Superior temporal gyrus (tissue), 1 donor: Measurements from ENCODE around the gene NBEA.
"Not testable (repeated sequence)": the region's sequence is repeated elsewhere in the genome, so short reads cannot be mapped to it uniquely, and the experiment has no call there.

Source experiments
- DNase-seq: peaks from one replicate; pipeline ENCODE4 v3.0.0-alpha.2; 2016; ENCODE audit errors: extremely low spot score

Gene NBEA

DNA sequence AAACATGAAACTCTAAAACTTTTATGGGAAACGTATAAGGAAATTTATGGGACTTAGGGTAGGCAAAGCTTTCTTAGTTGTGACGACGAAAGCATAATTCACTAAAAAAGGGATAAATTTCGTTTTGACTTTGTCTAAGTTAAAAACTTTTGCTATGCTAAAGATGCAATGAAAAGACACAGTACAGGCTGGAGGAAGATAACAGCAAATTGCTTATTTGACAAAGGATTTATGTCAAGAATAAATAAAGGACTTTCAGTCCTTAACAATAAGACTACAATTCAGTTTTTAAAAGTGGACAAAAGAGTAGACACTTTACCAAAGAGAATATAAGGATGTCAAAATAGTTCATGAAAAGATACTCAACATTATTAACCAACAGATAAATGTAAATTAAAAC, 150.2 kb downstream of the NBEA start:
- no peak for DNase-seq

DNA sequence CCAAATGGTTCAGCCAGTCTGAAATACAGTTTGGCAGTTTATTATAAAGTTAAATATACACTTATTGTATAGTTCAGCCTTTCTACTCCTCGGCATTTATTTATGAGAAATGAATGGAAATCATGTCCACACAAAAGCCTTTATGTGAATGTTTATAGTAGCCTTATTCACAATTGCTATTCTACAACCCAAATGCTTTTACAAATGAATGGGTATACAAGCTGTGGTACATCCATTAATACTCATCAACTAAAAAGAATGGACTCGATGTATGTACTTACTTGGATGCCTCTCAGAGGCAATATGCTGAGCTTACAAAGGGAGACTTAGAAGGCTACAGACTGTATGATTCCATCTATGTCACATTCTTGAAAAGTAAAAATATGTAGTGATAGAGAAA, 150.7 kb downstream of the NBEA start:
- no peak for DNase-seq

DNA sequence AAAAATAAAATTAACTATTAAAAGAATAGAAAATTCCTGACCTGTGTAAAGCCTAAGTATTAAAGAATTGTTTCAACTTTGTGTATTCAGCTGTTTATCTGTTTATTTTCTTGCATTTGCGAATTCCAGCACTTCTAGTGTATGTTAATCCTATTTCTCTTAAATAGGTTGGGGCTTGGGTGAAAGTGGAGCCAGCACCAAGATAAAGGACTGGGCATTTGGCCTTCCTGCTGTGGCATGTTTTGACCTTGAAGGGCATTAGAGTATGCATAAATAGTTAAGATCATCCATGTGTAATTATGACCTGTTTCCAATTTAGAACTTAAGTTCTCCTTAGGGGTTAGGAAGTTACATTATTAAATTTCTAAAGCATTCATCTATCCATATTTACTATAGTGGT, 151.3 kb downstream of the NBEA start:
- no peak for DNase-seq

DNA sequence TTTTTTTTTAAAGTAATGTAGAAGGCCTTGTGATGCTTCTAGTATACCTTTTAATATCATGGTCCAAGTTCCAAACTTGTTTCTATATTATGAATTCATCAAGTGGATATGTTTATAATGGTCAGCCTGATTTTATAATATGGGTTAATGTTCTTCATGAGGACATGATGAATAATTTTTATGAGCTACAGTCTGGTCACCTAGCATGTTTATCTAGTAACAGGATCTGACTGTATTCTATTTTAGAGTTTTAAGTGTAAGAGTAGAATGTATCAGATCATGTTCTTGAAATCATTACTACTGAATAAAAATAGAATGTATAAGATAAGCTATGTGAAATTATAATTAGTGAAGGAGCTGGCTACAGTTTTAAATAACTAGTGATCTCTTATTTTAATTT, 164.7 kb downstream of the NBEA start:
- not testable (repeated sequence) for DNase-seq

GRCh38 chr13:35107535-35107934, 165.5 kb downstream of the NBEA start:
- no peak for DNase-seq

DNA sequence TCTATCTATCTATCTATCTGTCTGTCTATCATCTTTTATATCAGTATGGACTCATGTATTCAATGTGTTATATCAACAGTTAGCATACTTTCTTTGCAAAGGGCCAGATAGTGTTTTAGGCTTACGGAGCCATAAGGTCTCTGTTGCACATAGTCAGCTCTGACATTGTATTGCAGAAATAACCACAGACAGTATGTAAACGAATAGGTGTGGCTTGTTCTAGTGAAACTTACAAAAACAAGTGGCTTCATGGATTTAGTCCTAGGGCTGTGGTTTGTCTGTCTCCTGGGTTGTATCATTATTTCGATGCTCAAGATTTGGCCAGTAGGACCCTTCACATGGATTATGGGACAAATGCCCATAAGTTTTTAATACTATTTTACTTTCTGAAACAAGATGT, 171.5 kb downstream of the NBEA start:
- not testable (repeated sequence) for DNase-seq

DNA sequence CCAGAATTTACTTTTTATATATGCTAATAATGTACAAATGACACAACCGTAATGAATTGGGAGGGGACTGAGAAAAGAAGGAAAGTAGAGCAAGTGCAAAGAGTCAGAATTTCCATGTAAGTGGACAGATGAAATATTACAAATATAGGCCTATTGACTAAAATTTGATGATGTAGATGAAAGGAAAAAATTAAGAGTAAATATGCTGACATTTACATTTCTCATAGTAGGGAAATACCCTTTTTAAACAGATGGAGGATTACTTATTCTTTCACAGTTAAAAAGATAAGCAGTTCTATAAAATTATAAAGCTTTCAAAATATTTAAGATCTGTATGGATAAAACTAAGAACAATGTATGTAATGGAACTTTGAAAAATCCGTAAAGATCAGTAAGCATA, 185.4 kb downstream of the NBEA start:
- no peak for DNase-seq

DNA sequence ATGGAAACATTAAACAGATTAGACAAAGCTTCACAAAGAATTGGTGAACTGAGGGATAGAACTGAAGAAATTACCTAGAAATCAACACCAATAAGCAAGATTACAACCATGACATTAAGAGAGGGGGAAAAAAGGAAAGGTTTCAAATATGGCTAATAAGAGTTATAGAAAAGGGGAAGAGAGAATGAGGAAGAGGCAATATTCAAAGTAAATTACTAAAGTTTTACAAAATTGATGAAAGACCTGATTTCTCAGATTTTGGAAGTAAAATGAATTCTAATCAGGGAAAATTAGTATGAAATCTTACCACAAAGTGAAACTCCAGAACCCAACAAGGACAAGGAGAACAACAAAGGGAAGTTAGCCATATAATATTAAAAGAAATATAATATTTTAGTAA, 187.4 kb downstream of the NBEA start:
- DNase-seq = no peak

DNA sequence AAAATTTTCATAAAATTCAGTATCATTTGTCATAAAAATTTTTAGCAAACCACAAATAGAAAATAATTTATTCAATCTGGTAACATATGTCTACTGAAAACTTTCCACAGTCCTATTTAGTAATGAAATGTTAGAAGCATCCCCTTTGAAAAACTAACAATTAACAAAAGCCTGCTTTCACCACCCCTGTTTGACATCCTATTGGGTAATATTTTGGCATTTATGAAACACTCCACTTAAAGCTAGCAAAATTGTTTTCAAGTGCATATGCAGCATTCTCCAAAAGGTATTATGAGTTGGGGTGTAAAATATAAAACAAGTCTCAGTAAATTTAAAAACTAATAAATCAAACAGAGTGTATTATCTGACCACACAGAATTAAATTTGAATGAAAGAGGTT, 189.4 kb downstream of the NBEA start:
- DNase-seq = no peak

- DNase-seq = no peak
These were observed 194.5 kb downstream of the NBEA start for GRCh38 chr13:35136585-35136984.

DNA sequence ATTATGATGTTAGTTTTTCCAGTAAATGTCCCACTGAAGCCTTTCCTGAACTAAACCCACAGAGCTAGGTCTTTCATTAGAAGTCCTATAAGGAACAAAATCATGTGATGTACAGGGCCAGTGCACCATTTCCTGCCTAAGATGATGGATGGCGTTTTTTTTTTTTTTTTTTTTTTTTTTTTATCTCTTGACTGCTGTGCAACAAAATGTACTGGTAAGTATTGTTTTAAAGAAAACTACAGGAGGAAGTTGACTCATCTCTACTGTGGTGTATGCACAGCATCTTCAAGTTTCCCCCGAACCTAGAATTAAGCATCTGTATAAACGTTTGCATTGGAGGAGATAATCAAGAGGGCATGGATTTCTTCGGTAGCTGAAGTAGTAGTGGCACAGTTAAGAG, 197.5 kb downstream of the NBEA start:
- DNase-seq = no peak

DNA sequence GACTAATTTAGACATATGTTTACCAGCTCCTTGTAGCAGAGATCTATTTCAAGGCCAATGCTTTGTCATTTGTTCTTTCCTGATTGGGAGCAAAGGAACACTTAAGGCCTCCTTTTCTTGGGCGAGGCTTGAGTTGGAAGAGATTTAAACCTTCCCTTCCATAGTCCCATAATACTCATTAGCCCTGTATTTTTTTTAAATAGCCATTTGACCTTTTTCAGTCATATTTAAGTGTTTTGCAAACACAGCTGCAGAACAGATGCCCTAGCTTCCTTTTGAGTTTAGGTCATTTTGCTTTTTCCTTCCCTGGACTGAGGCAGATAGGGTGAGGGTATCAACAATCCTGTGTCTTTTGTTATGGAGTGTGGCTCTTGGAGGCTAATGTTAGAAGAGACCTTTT, 198.3 kb downstream of the NBEA start:
- no peak for DNase-seq

GRCh38 chr13:35140831-35141230, 198.8 kb downstream of the NBEA start:
- no peak for DNase-seq

DNA sequence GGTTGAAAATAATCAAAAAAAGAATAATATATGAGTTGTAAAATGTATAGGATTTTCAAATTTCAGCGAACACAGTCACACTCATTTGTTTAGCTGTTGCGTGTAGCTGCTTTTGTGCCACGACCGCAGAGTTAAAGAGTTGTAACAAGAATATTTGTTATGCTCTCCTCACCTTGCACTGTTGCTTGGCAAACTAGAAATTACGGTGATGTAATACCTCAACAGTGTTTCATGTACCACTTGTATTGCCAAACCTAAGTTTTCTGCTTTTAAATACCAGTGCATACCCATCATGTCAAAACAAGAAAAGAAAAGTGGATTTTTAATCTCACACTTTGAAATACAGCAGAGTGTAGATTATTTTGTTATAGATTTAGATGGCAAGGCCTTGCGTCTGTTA, 201.1 kb downstream of the NBEA start:
- no peak for DNase-seq

GRCh38 chr13:35144166-35144890, 202.3 kb downstream of the NBEA start:
- DNase-seq = no peak

DNA sequence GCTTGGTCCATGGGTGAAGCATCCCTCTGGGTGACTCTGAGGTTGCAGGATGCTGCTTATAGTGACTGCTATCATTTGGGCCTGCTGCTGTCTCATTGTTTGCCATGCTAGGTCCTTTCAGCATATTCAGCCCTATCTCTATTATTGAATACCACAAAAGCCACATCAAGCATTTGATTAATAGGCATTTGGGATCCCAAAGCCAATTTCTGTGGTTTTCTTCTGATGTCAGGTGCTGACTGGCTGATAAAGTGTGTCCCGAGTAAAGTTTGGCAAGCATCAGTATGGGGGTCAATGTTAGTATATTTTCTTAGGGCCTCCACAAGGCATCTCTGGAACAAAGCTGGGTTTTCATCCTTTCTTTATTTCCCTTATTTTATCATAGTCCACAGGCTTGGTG, 204.6 kb downstream of the NBEA start:
- DNase-seq = no peak

DNA sequence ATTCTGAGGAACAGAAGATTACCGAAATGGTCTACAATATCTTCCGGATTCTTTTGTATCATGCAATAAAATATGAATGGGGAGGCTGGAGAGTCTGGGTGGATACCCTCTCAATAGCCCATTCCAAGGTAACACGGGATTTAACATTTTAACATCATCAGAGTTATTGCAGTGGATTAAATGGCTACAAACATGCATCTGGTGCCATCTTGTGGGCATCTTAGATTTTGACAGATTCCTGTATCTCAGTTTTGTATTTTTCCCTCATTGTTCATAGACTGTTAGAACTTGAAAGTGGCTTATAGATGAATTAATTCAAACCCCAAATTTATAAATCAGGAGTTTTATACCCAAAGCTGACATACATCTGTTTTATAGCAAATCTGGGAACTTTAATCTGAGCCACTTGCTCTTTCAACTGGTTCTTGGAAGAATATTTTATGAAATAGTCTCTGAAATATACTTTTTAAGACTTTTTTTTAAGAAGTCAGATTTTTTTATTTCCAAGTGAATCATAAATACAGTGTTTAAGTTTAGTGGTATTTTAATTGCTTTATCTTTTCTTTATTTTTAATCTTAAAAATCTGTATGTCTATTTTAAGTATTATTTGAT, 215.2 kb downstream of the NBEA start:
- DNase-seq = peak; percentile 87

DNA sequence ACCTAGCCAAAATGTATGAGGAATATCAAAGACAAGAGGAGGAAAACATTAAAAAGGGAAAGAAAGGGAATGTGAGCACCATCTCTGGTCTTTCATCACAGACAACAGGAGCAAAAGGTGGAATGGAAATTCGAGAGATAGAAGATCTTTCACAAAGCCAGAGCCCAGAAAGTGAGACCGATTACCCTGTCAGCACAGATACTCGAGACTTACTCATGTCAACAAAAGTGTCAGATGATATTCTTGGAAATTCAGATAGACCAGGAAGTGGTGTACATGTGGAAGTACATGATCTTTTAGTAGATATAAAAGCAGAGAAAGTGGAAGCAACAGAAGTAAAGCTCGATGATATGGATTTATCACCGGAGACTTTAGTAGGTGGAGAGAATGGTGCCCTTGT, 217.0 kb downstream of the NBEA start:
- DNase-seq = no peak

- no peak for DNase-seq
These were observed 218.8 kb downstream of the NBEA start for GRCh38 chr13:35160896-35161295.

- no peak for DNase-seq
These were observed 220.3 kb downstream of the NBEA start for GRCh38 chr13:35162420-35162819.

- DNase-seq = no peak
These were observed 221.6 kb downstream of the NBEA start for GRCh38 chr13:35163674-35164073.

GRCh38 chr13:35164324-35164932, 222.4 kb downstream of the NBEA start:
- DNase-seq = peak; percentile 85

DNA sequence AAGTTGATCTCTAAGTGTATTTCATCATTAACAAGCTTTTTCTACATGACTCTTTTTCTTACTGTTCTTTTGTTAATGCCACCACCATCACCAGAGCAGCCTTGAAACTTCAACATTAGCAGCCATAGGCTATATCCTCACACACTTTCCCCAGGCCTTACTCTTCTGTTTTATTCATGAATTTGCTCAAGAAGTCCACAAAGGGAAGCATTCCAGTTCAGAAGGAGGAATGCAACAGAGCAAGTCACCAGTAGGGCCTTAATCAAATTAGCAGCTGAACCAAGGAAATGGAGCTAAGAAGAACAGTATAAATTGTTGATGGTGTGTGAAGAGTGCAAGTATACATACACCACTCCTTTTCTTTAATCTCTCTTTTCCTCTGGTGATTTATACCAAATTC, 223.1 kb downstream of the NBEA start:
- DNase-seq = no peak
